ENCODE data around the gene TMEM131L. TPM values are rescaled to one million over a fixed set of nuclear protein-coding genes. Genes with fewer than 3 reads are reported as not detected.

Gene TMEM131L
- polyA plus RNA-seq, 1 donor (not counting 4 experiments of a cell fraction or from before 2014, with no cell fraction given) = 10.3 TPM

- Histone ChIP-seq H2AFZ (ENCODE audit: control insufficient read depth, low read length) (no peak overlapping the region), H3K36me3 (ENCODE audit: control insufficient read depth in 2 of 2, extremely low read depth in 1 of 2, insufficient read depth in 2 of 2, low read length in 2 of 2) (no peaks in the 10 kb centered on the region), H3K27me3 (ENCODE audit: control insufficient read depth, extremely low read depth, insufficient read depth, low read length) (no peaks in the 10 kb centered on the region), H3K4me3 (ENCODE audit: control insufficient read depth in 2 of 3, extremely low read depth in 1 of 3, insufficient read depth in 2 of 3, low read depth in 1 of 3, low read length in 3 of 3) (no peak overlapping the region), H3K27ac (ENCODE audit: control insufficient read depth, insufficient read depth, low read length) (no peak overlapping the region), H3K9ac (ENCODE audit: control insufficient read depth, extremely low read depth, insufficient read depth, low read length) (no peak overlapping the region), H4K20me1 (ENCODE audit: control insufficient read depth, extremely low read depth, insufficient read depth, low read length) (no peaks in the 10 kb centered on the region), H3K9me3 (ENCODE audit: control insufficient read depth, low read depth, low read length) (peaks cover 2% of the 10 kb centered on the region), H3K79me2 (ENCODE audit: control insufficient read depth, insufficient read depth, low read length) (no peaks in the 10 kb centered on the region), H3K4me2 (ENCODE audit: control insufficient read depth, extremely low read depth, insufficient read depth, low read depth, low read length) (no peak overlapping the region), H3K4me1 (ENCODE audit: control insufficient read depth, extremely low read depth, insufficient read depth, low read length) (peaks cover 28% of the 10 kb centered on the region), H3K9me1 (ENCODE audit: control insufficient read depth, extremely low read depth, insufficient read depth, low read length) (no peaks in the 10 kb centered on the region)
- TF ChIP-seq CTCF (optimal IDR thresholded peaks at IDR 0.05 in 1 of 3, IDR thresholded peaks at IDR 0.05 in 1 of 3, conservative IDR thresholded peaks at IDR 0.05 in 1 of 3; ENCODE audit: extremely low read depth in 1 of 3, insufficient read depth in 2 of 3, low read length in 3 of 3) (no peak), EZH2 (IDR thresholded peaks at IDR 0.05; ENCODE audit: low read length) (no peak)
- dilution Hi-C loops (cut with MboI; ENCODE audit: extremely low pct_ligation_motif_present, low sequenced_read_pairs) = no loop called here
- no peak for FAIRE-seq
- no peak for DNase-seq (ENCODE audit: low read depth, low spot score)
Observed at GRCh38 chr4:153510252-153511001, 44.3 kb downstream of the TMEM131L start.

- dilution Hi-C loops (cut with MboI; ENCODE audit: extremely low pct_ligation_motif_present, low sequenced_read_pairs) = no loop called here
- Histone ChIP-seq H2AFZ (ENCODE audit: control insufficient read depth, low read length) (no peak overlapping the region), H3K27me3 (ENCODE audit: control insufficient read depth, extremely low read depth, insufficient read depth, low read length) (no peaks in the 10 kb centered on the region), H3K36me3 (ENCODE audit: control insufficient read depth in 2 of 2, extremely low read depth in 1 of 2, insufficient read depth in 2 of 2, low read length in 2 of 2) (no peaks in the 10 kb centered on the region), H3K79me2 (ENCODE audit: control insufficient read depth, insufficient read depth, low read length) (no peaks in the 10 kb centered on the region), H3K27ac (ENCODE audit: control insufficient read depth, insufficient read depth, low read length) (no peak overlapping the region), H3K4me3 (ENCODE audit: control insufficient read depth in 2 of 3, extremely low read depth in 1 of 3, insufficient read depth in 2 of 3, low read depth in 1 of 3, low read length in 3 of 3) (no peak overlapping the region), H3K4me2 (ENCODE audit: control insufficient read depth, extremely low read depth, insufficient read depth, low read depth, low read length) (no peak overlapping the region), H3K9me1 (ENCODE audit: control insufficient read depth, extremely low read depth, insufficient read depth, low read length) (no peaks in the 10 kb centered on the region), H3K9ac (ENCODE audit: control insufficient read depth, extremely low read depth, insufficient read depth, low read length) (no peak overlapping the region), H4K20me1 (ENCODE audit: control insufficient read depth, extremely low read depth, insufficient read depth, low read length) (no peaks in the 10 kb centered on the region), H3K9me3 (ENCODE audit: control insufficient read depth, low read depth, low read length) (peaks cover 2% of the 10 kb centered on the region), H3K4me1 (ENCODE audit: control insufficient read depth, extremely low read depth, insufficient read depth, low read length) (peaks cover 28% of the 10 kb centered on the region)
- FAIRE-seq (no peak), DNase-seq (ENCODE audit: low read depth, low spot score) (no peak)
- no peak for TF ChIP-seq EZH2 (IDR thresholded peaks at IDR 0.05; ENCODE audit: low read length)
- no peak for TF ChIP-seq CTCF (optimal IDR thresholded peaks at IDR 0.05 in 1 of 3, IDR thresholded peaks at IDR 0.05 in 1 of 3, conservative IDR thresholded peaks at IDR 0.05 in 1 of 3; ENCODE audit: extremely low read depth in 1 of 3, insufficient read depth in 2 of 3, low read length in 3 of 3)
Observed at GRCh38 chr4:153511104-153511503, 44.9 kb downstream of the TMEM131L start.

Data from keratinocyte (primary cell).